ENCODE results near the gene FBXO2. TPM values are rescaled to one million over a fixed set of nuclear protein-coding genes. Genes with fewer than 3 reads are reported as not detected.

Gene FBXO2
- total RNA-seq, 4 donors from 2014 or later: 1.7 to 7.4 (median 2.8) TPM

DNA sequence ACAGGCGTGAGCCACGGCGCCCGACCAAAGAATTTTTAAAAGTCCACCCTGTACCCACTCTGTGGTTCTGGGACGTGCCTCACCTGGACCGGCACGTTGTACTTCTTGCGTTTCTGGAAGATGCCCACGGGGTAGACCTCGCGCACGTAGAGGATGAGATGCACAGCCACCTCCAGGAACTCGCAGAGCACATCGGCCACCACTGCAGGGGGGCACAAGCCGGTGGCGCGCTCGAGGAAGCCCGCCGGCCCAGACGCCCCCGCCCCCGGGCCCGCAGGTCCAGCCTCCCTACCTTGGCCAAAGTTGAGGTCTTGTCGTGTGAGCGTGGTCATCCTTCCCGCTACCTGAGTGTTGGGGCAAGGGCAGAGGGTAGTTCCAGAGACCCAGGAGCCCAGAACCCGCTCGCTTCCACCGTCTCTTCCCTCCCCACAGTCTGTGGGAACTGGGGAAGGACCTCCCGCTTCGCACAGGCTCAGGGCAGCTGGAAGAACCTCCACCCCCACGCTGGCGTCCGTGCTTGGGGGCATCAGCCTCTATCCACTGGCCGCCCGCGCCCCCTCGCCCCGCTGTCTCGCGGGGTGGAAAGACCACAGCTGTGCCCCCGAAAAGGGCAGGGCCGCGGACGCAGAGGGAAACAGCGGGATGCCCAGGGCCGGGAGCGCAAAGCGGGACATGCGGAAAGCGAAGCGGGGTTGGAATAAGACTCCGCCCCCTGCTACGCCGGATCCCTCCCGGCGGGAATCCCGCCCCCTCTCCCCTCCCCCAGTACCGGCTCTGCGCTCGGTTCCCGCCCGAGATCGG lies 26.2 kb upstream of the FBXO2 start:
- DNase-seq: peak in 1 of 3 donors; percentile 51
- TF ChIP-seq POLR2A (IDR thresholded peaks at IDR 0.05): peak in 1 of 2 donors; percentile 22
- TF ChIP-seq, protein P1, sequence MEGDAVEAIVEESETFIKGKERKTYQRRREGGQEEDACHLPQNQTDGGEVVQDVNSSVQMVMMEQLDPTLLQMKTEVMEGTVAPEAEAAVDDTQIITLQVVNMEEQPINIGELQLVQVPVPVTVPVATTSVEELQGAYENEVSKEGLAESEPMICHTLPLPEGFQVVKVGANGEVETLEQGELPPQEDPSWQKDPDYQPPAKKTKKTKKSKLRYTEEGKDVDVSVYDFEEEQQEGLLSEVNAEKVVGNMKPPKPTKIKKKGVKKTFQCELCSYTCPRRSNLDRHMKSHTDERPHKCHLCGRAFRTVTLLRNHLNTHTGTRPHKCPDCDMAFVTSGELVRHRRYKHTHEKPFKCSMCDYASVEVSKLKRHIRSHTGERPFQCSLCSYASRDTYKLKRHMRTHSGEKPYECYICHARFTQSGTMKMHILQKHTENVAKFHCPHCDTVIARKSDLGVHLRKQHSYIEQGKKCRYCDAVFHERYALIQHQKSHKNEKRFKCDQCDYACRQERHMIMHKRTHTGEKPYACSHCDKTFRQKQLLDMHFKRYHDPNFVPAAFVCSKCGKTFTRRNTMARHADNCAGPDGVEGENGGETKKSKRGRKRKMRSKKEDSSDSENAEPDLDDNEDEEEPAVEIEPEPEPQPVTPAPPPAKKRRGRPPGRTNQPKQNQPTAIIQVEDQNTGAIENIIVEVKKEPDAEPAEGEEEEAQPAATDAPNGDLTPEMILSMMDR (IDR thresholded peaks at IDR 0.05): no peak
- H3K36me3 ChIP-seq: peaks cover 0 to 2% (median 0%) of the 10 kb centered on the region in 3 donors
- H3K9me3 ChIP-seq: no peaks in the 10 kb centered on the region
- H3K4me3 ChIP-seq: peak overlapping the region; percentile 73 to 94 (median 78)
- H3K4me1 ChIP-seq: peaks cover 0 to 11% (median 0%) of the 10 kb centered on the region in 4 donors
- H3K27ac ChIP-seq: peak overlapping the region; percentile 76 to 87 (median 80)
- no peaks in the 10 kb centered on the region for H3K27me3 ChIP-seq

DNA sequence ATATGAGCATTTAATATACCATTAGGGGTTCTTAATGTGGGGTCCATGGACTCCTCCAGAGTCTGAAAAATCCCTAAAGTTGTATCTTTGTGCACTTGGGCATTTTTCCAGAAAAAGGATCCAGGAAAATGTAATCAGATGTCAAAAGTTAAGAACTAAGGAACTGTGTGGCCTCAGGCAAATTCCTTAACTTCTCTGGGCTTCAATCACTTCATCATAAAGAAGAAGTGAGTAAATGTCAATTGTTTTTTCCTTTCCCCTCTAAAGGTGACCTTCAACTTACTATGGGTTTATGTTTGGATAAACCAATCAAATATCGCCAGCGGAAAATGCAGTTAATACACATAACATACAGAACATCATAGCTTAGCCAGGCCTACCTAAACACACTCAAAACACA lies 24.2 kb upstream of the FBXO2 start:
- peaks cover 0 to 20% (median 0%) of the 10 kb centered on the region in 3 donors for H3K36me3 ChIP-seq
- H3K27ac ChIP-seq: no peak overlapping the region
- no peak overlapping the region for H3K4me3 ChIP-seq
- no peak for DNase-seq
- H3K27me3 ChIP-seq: no peaks in the 10 kb centered on the region
- TF ChIP-seq, protein P1 (IDR thresholded peaks at IDR 0.05): no peak
- no peak for TF ChIP-seq POLR2A (IDR thresholded peaks at IDR 0.05)
- H3K4me1 ChIP-seq: peaks cover 0 to 11% (median 0%) of the 10 kb centered on the region in 4 donors
- H3K9me3 ChIP-seq: no peaks in the 10 kb centered on the region

DNA sequence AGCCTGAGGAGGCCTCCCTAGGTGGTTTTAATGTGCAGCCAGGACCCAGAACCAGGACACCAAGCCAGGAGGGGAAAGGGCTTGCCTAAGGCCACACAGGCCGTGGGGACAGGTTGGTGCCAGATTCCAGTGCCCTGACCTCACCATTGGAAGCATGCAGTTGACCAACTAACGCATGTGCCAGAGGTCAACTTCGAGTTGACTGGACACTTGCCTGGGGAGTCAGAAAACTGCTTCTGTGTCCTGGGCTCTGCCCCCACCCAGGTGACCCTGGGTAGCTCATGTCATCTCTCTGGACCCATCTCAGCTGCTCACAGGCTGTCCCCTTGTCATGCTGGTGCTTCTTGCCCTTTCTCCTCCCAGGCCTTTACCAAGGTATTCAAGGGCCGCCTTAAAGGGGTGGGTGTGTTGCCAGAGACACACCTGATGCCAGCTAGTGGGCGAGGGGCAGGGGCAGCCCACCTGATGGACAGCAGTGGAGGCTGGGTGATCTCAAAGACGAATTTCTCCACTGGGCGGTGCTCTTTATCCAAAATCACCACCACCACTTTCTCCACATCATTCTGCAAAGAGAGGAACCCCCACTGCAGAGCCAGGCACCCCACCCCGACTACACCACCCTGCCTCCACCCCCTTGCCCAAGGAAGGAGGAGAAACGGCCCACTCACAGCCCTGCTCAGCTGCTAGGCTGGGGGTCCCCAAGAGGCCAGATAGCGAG lies 22.3 kb upstream of the FBXO2 start:
- Histone ChIP-seq H3K27ac (no peak overlapping the region), H3K27me3 (no peaks in the 10 kb centered on the region), H3K4me3 (no peak overlapping the region), H3K36me3 (peaks cover 0 to 35% (median 0%) of the 10 kb centered on the region in 3 donors), H3K9me3 (no peaks in the 10 kb centered on the region), H3K4me1 (peaks cover 0 to 6% (median 0%) of the 10 kb centered on the region in 4 donors)
- no peak for DNase-seq
- TF ChIP-seq, protein P1 (IDR thresholded peaks at IDR 0.05): no peak
- no peak for TF ChIP-seq POLR2A (IDR thresholded peaks at IDR 0.05)

DNA sequence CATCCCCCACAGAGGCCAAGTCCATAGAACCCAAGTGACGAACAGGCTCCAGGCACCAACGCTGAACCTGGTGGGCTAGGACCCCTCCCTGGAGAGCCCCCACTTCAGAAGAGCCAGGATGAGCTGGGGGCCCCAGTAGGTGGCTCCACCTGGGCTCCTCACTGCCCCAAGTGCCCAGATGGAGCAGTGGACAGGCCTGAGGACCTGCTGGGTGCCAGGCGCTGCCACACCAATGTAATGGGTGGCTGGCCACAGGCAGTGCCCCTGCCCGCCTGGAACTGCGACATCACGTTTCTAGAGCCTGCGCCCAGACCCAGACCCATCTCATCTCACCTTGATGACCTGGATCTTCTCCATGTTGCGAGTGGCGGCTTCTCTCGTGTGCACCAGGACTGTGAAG lies 21.1 kb upstream of the FBXO2 start:
- no peak for DNase-seq
- no peak overlapping the region for H3K27ac ChIP-seq
- no peak overlapping the region for H3K4me3 ChIP-seq
- H3K36me3 ChIP-seq: peaks cover 0 to 35% (median 0%) of the 10 kb centered on the region in 3 donors
- H3K4me1 ChIP-seq: peaks cover 0 to 4% (median 0%) of the 10 kb centered on the region in 4 donors
- TF ChIP-seq, protein P1 (IDR thresholded peaks at IDR 0.05): no peak
- no peak for TF ChIP-seq POLR2A (IDR thresholded peaks at IDR 0.05)
- H3K27me3 ChIP-seq: no peaks in the 10 kb centered on the region
- H3K9me3 ChIP-seq: no peaks in the 10 kb centered on the region

DNA sequence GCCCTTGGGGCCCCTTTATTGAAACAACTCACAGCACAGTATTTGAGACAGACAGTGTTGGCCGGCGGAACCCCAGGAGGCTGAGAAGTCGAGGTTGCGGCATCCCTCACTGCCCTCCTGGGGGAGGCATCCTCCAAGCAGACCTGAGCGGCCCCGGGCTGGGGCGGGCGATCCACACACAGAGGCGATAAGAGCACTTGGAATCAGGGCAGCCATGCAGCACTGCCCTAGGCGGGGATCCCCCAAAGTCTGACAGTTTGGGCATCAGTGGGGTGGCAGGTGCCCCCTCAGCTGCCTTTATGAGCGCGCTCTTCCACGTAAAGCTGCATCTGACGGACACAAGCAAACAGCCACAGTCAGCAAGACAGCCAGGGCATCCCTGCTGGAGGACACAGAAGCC lies 20.3 kb upstream of the FBXO2 start:
- H3K4me1 ChIP-seq: no peaks in the 10 kb centered on the region
- H3K36me3 ChIP-seq: peaks cover 0 to 35% (median 0%) of the 10 kb centered on the region in 3 donors
- H3K27ac ChIP-seq: no peak overlapping the region
- TF ChIP-seq, protein P1 (IDR thresholded peaks at IDR 0.05): no peak
- no peak for TF ChIP-seq POLR2A (IDR thresholded peaks at IDR 0.05)
- H3K27me3 ChIP-seq: no peaks in the 10 kb centered on the region
- no peaks in the 10 kb centered on the region for H3K9me3 ChIP-seq
- H3K4me3 ChIP-seq: no peak overlapping the region
- no peak for DNase-seq

All from Peyer's patch (tissue), 4 donors.